ENCODE data around the gene SEMA4B.

DNA sequence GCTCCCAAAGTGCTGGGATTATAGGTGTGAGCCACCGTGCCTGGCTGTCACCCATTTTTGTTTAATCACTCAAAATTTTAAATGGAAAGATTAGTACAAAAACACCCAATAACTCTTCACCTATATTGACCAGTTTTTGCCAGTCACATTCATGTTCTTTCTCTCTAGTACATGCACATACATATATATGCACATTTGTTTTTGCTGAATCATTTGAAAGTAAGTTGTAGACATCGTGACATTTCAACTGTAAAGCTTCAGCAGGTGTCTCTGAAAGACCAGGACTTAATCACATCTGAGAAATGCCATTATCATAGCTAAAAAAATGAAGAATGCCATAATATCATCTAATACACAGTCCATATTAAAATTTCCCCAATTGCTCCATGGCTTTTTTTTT is 6.5 kb upstream of the SEMA4B start:
- TF ChIP-seq, protein P1, sequence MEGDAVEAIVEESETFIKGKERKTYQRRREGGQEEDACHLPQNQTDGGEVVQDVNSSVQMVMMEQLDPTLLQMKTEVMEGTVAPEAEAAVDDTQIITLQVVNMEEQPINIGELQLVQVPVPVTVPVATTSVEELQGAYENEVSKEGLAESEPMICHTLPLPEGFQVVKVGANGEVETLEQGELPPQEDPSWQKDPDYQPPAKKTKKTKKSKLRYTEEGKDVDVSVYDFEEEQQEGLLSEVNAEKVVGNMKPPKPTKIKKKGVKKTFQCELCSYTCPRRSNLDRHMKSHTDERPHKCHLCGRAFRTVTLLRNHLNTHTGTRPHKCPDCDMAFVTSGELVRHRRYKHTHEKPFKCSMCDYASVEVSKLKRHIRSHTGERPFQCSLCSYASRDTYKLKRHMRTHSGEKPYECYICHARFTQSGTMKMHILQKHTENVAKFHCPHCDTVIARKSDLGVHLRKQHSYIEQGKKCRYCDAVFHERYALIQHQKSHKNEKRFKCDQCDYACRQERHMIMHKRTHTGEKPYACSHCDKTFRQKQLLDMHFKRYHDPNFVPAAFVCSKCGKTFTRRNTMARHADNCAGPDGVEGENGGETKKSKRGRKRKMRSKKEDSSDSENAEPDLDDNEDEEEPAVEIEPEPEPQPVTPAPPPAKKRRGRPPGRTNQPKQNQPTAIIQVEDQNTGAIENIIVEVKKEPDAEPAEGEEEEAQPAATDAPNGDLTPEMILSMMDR (IDR thresholded peaks at IDR 0.05; ENCODE audit: control extremely low read depth in 1 of 3, insufficient read depth in 1 of 3, low read depth in 1 of 3, low read length in 3 of 3), result no peak
- no peak for TF ChIP-seq ZNF274 (IDR thresholded peaks at IDR 0.05; ENCODE audit: borderline replicate concordance, extremely low read depth, low read length)
